Mesodermal cell (in vitro differentiated cells): Measurements from ENCODE around the gene BAIAP2.
A peak's percentile ranks its signal among the peaks of the same experiment; 100 is the strongest.

ENCODE experiments used
- H3K27ac ChIP-seq: 2 replicates; pipeline ENCODE4 v1.7.0; 2013; ENCODE audit warnings: mild to moderate bottlenecking, low read depth, low read length, moderate library complexity; ENCODE audit not compliant: severe bottlenecking
- H3K36me3 ChIP-seq: 2 replicates; pipeline ENCODE4 v1.7.1; 2013; ENCODE audit warnings: mild to moderate bottlenecking, low read length, moderate library complexity; ENCODE audit not compliant: control insufficient read depth, insufficient read depth
- H3K4me1 ChIP-seq: one replicate; pipeline ENCODE4 v1.7.1; 2013; ENCODE audit warnings: mild to moderate bottlenecking, low read length; ENCODE audit not compliant: insufficient read depth, control insufficient read depth, poor library complexity, severe bottlenecking
- H3K4me3 ChIP-seq: 2 replicates; pipeline ENCODE4 v1.7.0; 2013; ENCODE audit warnings: low read length, control low read depth, mild to moderate bottlenecking; ENCODE audit not compliant: insufficient read depth, poor library complexity, severe bottlenecking; ENCODE audit errors: extremely low read depth
- H3K9me3 ChIP-seq: 2 replicates; pipeline ENCODE4 v1.7.1; 2013; ENCODE audit warnings: mild to moderate bottlenecking, low read length, moderate library complexity; ENCODE audit not compliant: control insufficient read depth
- WGBS, 2 experiments: methylation state at CpG; one replicate each; pipeline ENCODE4 v1.1.5; 2013; ENCODE audit warnings: missing lambda C conversion rate in 2 of 2; ENCODE audit not compliant: insufficient coverage in 2 of 2; 5-methylcytosine and 5-hydroxymethylcytosine counted together

The BAIAP2 gene

DNA sequence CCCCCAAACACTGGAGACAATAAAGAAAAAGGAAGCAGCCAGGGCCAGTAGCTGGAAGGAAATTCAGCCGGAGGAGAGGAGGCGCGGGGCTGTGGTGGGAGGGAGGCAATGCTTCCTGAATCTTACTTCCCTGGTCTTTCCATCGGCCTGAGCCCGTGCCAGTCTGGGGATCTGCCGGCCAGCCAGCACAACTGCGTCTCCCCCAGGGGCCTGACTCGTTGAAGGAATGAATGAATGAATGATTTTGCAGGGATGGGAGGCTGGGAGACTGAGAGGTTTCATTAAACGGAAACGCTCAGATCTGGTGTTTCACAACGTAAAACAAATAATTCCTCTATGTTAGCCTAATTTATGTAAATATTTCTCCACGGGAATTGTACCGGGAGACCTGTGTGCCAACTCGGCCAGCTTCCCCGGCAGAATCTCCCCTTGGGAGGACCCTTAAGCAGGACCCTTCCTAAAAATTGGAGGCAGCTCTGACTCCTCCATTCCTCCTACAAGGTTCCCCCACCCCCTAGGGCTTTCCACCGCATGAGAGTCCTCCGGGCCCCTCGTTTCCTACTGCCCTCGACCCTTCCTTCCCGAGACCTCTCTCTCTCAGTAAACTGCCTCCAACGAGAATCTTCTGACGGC lies 1.3 kb upstream of the BAIAP2 start:
- Histone ChIP-seq H3K9me3 (no peaks in the 10 kb centered on the region), H3K4me3 (peak overlapping the region; percentile 64), H3K27ac (no peak overlapping the region), H3K4me1 (peaks cover 24% of the 10 kb centered on the region), H3K36me3 (peaks cover 25% of the 10 kb centered on the region)
- 12 to 25% methylated on average over 16 to 17 of the region's 22 CpGs for WGBS, 2 experiments

- Histone ChIP-seq H3K4me1 (peaks cover 24% of the 10 kb centered on the region), H3K27ac (no peak overlapping the region), H3K36me3 (peaks cover 26% of the 10 kb centered on the region), H3K9me3 (no peaks in the 10 kb centered on the region), H3K4me3 (peak overlapping the region; percentile 64)
- 0 to 1% methylated on average over 12 to 49 of the region's 49 CpGs for WGBS, 2 experiments
Measured at GRCh38 chr17:81034168-81034777, 678 bp upstream of the BAIAP2 start.

DNA sequence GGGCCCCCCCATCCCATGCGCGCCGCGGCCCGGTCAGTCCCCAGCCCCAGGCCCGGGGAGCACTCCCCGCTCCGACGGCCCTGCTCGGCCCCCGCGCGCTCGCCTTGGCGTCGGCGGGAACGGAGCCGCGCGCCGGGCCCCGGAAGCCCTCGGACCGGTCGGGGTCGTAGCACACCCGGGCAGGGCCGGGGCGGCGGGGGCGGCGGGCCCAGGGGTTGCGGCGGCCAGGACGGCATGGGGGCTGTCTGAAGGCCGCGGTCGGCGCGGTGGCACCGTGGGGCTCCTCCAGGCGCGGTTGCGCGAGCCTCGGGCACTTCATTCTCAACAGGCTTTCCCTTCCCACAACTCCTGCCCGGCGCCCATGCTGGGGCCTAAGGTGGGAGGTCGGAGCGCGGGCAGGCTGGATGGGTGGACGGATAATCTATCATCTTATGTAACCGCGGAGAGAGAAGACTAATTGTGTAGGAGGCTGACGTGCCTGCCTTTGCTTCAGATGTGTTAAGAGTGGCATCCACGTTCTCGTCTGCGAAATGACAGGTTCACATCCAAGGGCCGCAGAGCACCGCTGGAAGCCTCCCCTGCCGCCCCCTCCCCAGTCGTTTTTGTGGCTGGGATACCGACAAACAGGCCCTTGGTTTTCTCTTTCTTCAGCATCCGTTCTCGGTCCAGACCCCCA lies 708 bp downstream of the BAIAP2 start:
- Histone ChIP-seq H3K4me1 (peaks cover 35% of the 10 kb centered on the region), H3K9me3 (no peaks in the 10 kb centered on the region), H3K4me3 (peak overlapping the region; percentile 55), H3K27ac (no peak overlapping the region), H3K36me3 (peaks cover 26% of the 10 kb centered on the region)
- WGBS, 2 experiments = 4 to 5% methylated on average over 40 to 56 of the region's 66 CpGs

GRCh38 chr17:81036197-81036941 lies 1.4 kb downstream of the BAIAP2 start:
- Histone ChIP-seq H3K27ac (no peak overlapping the region), H3K36me3 (peaks cover 23% of the 10 kb centered on the region), H3K9me3 (no peaks in the 10 kb centered on the region), H3K4me1 (peaks cover 42% of the 10 kb centered on the region), H3K4me3 (peak overlapping the region; percentile 55)
- WGBS, 2 experiments = 82 to 86% methylated on average over 19 to 23 of the region's 24 CpGs

DNA sequence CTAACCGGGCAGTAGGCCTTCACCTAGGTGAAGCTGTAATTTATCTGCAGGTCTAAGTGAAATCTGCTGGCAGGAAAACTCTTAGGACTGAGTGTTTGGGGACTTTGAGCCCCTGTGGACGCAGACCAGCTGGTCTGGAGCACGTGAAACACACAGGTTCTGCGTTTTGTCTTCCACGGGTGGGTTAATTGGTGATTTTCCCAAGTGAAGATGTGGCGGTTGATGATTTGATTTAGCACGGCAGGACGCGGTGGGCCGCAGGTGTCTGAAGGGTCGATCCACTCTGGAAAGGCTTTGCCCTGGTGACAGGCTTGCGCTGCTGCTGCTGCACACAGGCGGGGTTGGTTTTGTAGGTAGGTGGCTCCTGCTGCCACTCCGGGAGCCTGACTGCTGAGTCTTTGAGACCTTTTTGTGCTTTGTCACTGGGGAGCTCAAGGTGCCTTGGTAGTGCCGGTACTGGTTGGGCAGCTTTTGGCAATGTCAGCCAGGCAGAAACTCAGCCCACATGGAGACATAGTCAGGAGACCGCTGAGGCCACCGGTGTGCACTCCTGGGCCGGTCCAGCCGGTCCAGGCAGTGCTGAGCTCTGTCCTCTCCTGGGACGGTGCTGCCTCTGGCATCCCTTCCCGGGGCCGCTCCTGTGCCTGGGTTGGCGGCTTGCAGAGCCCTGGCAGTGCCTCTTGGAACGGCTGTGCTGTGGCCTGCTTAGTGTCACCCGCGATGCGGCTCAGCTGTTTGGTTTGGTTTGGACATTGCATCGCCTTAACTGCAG lies 2.3 kb downstream of the BAIAP2 start:
- WGBS, 2 experiments = 91 to 93% methylated on average over 26 to 27 of the region's 28 CpGs
- Histone ChIP-seq H3K9me3 (no peaks in the 10 kb centered on the region), H3K4me1 (peaks cover 42% of the 10 kb centered on the region), H3K36me3 (peaks cover 19% of the 10 kb centered on the region), H3K27ac (no peak overlapping the region), H3K4me3 (peak overlapping the region; percentile 5)

GRCh38 chr17:81037798-81038733 lies 3.1 kb downstream of the BAIAP2 start:
- H3K4me1 ChIP-seq = peaks cover 39% of the 10 kb centered on the region
- no peak overlapping the region for H3K4me3 ChIP-seq
- no peak overlapping the region for H3K27ac ChIP-seq
- WGBS, 2 experiments = 94 to 96% methylated on average over 19 to 25 of the region's 30 CpGs
- no peaks in the 10 kb centered on the region for H3K9me3 ChIP-seq
- peaks cover 14% of the 10 kb centered on the region for H3K36me3 ChIP-seq

DNA sequence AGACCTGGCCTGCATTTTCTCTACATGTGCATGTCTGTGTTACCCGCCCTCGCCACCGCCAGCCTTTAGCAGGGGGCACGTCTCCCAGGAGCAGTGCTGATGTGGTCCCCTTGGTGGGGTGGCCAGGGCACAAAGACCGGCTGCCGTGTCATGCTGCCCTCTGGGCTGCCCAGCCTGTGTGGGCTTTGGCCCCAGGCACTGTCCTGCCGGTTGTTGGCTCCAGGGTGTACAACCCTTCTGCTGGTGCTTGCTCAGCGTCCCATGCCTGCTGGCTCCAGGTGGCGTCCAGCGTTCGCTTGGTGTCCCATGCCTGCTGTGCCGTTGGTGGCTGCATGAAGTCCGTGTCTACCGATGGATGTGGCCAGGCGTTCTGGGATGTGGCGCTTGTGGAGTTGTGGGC lies 4.1 kb downstream of the BAIAP2 start:
- no peaks in the 10 kb centered on the region for H3K9me3 ChIP-seq
- H3K27ac ChIP-seq = no peak overlapping the region
- H3K36me3 ChIP-seq = peaks cover 14% of the 10 kb centered on the region
- H3K4me1 ChIP-seq = peaks cover 35% of the 10 kb centered on the region
- no peak overlapping the region for H3K4me3 ChIP-seq
- WGBS, 2 experiments = 96% methylated on average over 14 to 16 of the region's 16 CpGs

GRCh38 chr17:81039854-81040758 lies 5.2 kb downstream of the BAIAP2 start:
- H3K4me1 ChIP-seq = peaks cover 45% of the 10 kb centered on the region
- 78 to 80% methylated on average over 17 to 27 of the region's 28 CpGs for WGBS, 2 experiments
- H3K4me3 ChIP-seq = no peak overlapping the region
- peak overlapping the region; percentile 74 for H3K27ac ChIP-seq
- peaks cover 14% of the 10 kb centered on the region for H3K36me3 ChIP-seq
- no peaks in the 10 kb centered on the region for H3K9me3 ChIP-seq

- no peaks in the 10 kb centered on the region for H3K9me3 ChIP-seq
- peaks cover 52% of the 10 kb centered on the region for H3K4me1 ChIP-seq
- H3K27ac ChIP-seq = peak overlapping the region; percentile 74
- peaks cover 14% of the 10 kb centered on the region for H3K36me3 ChIP-seq
- 76 to 80% methylated on average over 4 to 6 of the region's 6 CpGs for WGBS, 2 experiments
- no peak overlapping the region for H3K4me3 ChIP-seq
Measured at GRCh38 chr17:81040791-81041337, 5.9 kb downstream of the BAIAP2 start.
